Tibial nerve (tissue), 4 donors: ENCODE data around the gene ZCCHC2. TPM values are rescaled to one million over a fixed set of nuclear protein-coding genes. Genes with fewer than 3 reads are reported as not detected.

Experiments used
- DNase-seq, 2 donors: peaks; one replicate each; pipeline ENCODE4 v3.0.0-alpha.2; 2019; ENCODE audit warnings: low spot score in 2 of 2
- H3K27ac ChIP-seq, 4 donors: fragments of 200-600 bp; sonication (generic) in 3 of 4; one replicate each; pipeline ENCODE4 v1.5.1; 2017 to 2019; ENCODE audit warnings: mild to moderate bottlenecking in 1 of 4
- H3K27me3 ChIP-seq, 2 donors: fragments of 200-600 bp; sonication (generic) in 1 of 2; one replicate each; pipeline versions ENCODE4 v1.5.1 to v1.6.0; 2017 to 2019
- H3K36me3 ChIP-seq, 3 donors: fragments of 200-600 bp; sonication (generic); one replicate each; pipeline ENCODE4 v1.5.1; 2018 to 2019
- H3K4me1 ChIP-seq, 4 donors: fragments of 200-600 bp; sonication (generic) in 3 of 4; one replicate each; pipeline ENCODE4 v1.5.1; 2017 to 2019
- H3K4me3 ChIP-seq, 4 donors: fragments of 200-600 bp; sonication (generic) in 3 of 4; one replicate each; pipeline ENCODE4 v1.5.1; 2017 to 2019; ENCODE audit warnings: mild to moderate bottlenecking in 1 of 4, moderate library complexity in 1 of 4
- H3K9me3 ChIP-seq, 4 donors: fragments of 200-600 bp; sonication (generic) in 3 of 4; one replicate each; pipeline ENCODE4 v1.5.1; 2017 to 2019
- EP300 ChIP-seq, 2 donors: sonication (generic); formaldehyde crosslinking; IDR thresholded peaks; one replicate each; pipeline ENCODE4 v1.6.1; 2017; ENCODE audit warnings: antibody characterized with exemption in 2 of 2, mild to moderate bottlenecking in 1 of 2
- POLR2A ChIP-seq, 2 donors: fragments of 450-650 bp; IDR thresholded peaks; one replicate each; pipeline ENCODE4 v1.6.1; 2017; ENCODE audit warnings: antibody characterized with exemption in 2 of 2, mild to moderate bottlenecking in 2 of 2, moderate library complexity in 2 of 2
- WGBS, 2 donors: methylation state at CpG; one replicate each; pipeline ENCODE4 v1.1.5; 2018; 5-methylcytosine and 5-hydroxymethylcytosine counted together
- total RNA-seq, 4 donors: library from RNA; depleted of rRNA; stranded (reverse); fragments of >200 nt; gene quantifications; one replicate each; pipeline ENCODE4 v1.1.0, GENCODE V29; 2016
- TF ChIP-seq, protein P1 (sequence below), 5 experiments: fragments of 200-600 bp in 3 of 5; fragments of 450-650 bp in 2 of 5; sonication (generic) in 3 of 5; IDR thresholded peaks; one replicate each; pipeline ENCODE4 v1.5.1; 2016 to 2019; ENCODE audit warnings: antibody characterized with exemption in 5 of 5, mild to moderate bottlenecking in 3 of 5, moderate library complexity in 2 of 5

ZCCHC2 gene
- total RNA-seq, 4 donors from 2014 or later: 32.4 to 49.4 (median 38.4) TPM

DNA sequence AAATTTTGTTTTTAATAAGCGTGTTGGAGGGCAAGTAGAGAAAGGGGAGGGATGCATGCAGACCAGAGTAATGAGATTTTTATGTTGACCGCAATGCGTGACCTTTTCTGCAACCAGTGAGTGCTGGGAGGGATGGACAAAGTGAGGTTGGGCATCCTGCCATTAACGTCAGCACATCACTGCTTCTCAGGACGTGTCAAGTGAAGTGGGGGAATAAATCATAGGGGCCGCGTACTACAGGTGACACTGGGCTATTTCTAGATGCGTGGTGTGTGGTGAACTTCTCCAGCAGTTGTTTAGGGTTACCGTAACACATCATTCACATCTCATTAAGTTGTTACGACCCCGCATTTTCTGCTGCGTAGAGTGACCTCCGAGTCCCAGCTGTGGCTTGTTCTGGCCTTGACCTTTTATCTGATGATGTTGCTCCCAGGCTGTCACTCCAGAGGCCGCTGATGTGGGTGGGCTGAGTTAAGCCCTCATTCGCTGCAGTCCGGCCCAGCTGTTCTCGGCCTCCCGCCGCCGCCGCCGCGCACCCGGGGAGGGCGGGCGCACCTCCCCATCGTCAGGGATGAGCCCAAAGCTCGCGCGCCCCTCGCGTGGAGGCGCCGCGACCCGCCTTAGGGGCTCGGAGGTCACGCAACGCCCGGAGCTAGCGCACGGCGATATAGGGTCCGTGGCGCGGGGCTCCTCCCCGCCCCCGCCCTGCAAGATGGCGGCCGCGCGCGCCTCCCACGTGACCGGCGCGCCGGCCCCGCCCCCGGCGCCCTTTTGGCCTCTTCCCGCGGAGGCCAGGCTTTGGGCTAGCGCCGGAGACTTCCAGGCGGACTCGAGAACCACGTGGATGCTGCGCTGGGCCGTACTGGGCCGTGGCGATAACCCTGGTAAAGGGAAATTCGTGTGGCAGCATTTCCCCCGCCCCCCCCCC lies 3.5 kb downstream of the ZCCHC2 start:
- peaks cover 0 to 45% (median 27%) of the 10 kb centered on the region in 4 donors for H3K4me1 ChIP-seq

DNA sequence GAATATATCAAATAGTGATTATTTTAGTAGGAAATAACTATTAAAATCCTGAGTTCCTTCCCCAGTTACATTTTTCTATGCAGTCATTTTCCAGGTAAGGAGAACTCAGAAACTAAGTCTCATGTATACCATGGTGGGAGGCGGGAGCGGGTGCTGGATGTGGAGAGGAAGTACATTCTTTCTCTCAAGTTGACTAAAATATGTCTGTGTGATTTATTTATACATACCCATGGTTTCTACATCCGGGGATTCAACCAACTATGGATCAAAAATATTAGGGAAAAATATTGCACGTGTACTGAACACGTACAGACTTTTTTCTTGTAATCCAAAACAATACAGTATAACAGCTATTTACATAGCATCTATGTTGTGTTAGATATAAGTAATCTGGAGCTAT lies 6.8 kb downstream of the ZCCHC2 start:
- 81% methylated on average over 5 of the region's 5 CpGs for WGBS, 2 donors
- no peak for DNase-seq
- TF ChIP-seq, protein P1, sequence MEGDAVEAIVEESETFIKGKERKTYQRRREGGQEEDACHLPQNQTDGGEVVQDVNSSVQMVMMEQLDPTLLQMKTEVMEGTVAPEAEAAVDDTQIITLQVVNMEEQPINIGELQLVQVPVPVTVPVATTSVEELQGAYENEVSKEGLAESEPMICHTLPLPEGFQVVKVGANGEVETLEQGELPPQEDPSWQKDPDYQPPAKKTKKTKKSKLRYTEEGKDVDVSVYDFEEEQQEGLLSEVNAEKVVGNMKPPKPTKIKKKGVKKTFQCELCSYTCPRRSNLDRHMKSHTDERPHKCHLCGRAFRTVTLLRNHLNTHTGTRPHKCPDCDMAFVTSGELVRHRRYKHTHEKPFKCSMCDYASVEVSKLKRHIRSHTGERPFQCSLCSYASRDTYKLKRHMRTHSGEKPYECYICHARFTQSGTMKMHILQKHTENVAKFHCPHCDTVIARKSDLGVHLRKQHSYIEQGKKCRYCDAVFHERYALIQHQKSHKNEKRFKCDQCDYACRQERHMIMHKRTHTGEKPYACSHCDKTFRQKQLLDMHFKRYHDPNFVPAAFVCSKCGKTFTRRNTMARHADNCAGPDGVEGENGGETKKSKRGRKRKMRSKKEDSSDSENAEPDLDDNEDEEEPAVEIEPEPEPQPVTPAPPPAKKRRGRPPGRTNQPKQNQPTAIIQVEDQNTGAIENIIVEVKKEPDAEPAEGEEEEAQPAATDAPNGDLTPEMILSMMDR (IDR thresholded peaks at IDR 0.05): no peak
- TF ChIP-seq EP300 (IDR thresholded peaks at IDR 0.05) (no peak), POLR2A (IDR thresholded peaks at IDR 0.05) (no peak)
- Histone ChIP-seq H3K27ac (peak overlapping the region in 2 of 4 donors; percentile 6 to 61), H3K36me3 (no peaks in the 10 kb centered on the region), H3K27me3 (no peaks in the 10 kb centered on the region), H3K4me1 (peaks cover 0 to 72% (median 31%) of the 10 kb centered on the region in 4 donors), H3K9me3 (no peaks in the 10 kb centered on the region), H3K4me3 (no peak overlapping the region)

More for the DNA sequence above, 3.5 kb downstream of the ZCCHC2 start:
- Histone ChIP-seq H3K9me3 (no peaks in the 10 kb centered on the region), H3K4me3 (peak overlapping the region; percentile 75 to 94 (median 86)), H3K27ac (peak overlapping the region; percentile 94 to 99 (median 95)), H3K36me3 (no peaks in the 10 kb centered on the region), H3K27me3 (no peaks in the 10 kb centered on the region)
- TF ChIP-seq, protein P1 (IDR thresholded peaks at IDR 0.05): peak in 2 of 5 experiments; percentile 22 to 35
- TF ChIP-seq POLR2A (IDR thresholded peaks at IDR 0.05) (peak; percentile 91 to 92), EP300 (IDR thresholded peaks at IDR 0.05) (peak in 1 of 2 donors; percentile 91)
- WGBS, 2 donors: 1 to 2% methylated on average over 25 to 50 of the region's 74 CpGs
- DNase-seq: peak; percentile 58 to 75

DNA sequence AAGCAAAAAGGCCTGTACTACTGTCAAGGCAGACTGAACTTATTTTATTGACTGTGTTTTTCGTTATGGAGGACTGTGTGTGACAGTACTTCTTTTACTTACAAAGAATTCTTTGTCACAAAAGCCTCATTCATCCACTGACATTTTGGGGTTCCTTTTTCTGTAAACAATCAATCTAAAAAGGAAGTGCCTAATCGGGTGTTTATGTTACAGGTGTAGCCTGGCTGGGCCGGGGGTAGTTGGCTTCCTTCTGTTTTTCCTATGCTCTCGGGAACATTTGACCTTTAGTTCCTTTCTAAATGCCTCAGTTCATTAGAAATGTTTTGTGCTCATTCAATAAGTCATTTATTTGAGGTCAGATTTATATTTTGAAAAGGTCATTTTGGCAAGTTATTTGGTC lies 8.3 kb downstream of the ZCCHC2 start:
- no peak for DNase-seq
- peak overlapping the region in 2 of 4 donors; percentile 61 to 67 for H3K27ac ChIP-seq
- H3K9me3 ChIP-seq: no peaks in the 10 kb centered on the region
- WGBS, 2 donors: 13 to 19% methylated on average over 4 of the region's 4 CpGs
- H3K4me3 ChIP-seq: no peak overlapping the region
- H3K4me1 ChIP-seq: peaks cover 0 to 64% (median 24%) of the 10 kb centered on the region in 4 donors
- H3K36me3 ChIP-seq: no peaks in the 10 kb centered on the region
- H3K27me3 ChIP-seq: no peaks in the 10 kb centered on the region
- TF ChIP-seq POLR2A (IDR thresholded peaks at IDR 0.05) (no peak), EP300 (IDR thresholded peaks at IDR 0.05) (no peak)
- TF ChIP-seq, protein P1 (IDR thresholded peaks at IDR 0.05): no peak

DNA sequence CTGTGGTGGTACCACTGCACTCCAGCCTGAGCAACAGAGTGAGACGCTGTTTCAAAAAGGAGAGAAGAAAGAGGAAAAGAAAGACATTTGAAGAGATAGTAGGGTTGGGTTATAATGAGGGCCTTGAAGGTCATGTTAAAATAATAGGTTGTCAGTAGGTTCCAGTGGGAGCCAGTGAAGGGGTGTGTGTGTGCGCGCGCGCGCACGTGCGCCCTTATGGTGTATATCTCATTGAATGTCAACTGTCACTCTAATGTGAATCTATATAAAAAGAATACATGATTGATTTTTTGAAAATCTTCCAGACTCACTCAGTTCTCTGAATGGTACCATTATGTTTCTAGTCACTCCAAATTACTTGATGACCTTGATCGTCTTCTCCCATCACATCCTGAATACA lies 9.1 kb downstream of the ZCCHC2 start:
- 90 to 94% methylated on average over 9 of the region's 9 CpGs for WGBS, 2 donors
- TF ChIP-seq, protein P1 (IDR thresholded peaks at IDR 0.05): no peak
- TF ChIP-seq EP300 (IDR thresholded peaks at IDR 0.05) (no peak), POLR2A (IDR thresholded peaks at IDR 0.05) (no peak)
- no peak for DNase-seq
- Histone ChIP-seq H3K9me3 (no peaks in the 10 kb centered on the region), H3K27me3 (no peaks in the 10 kb centered on the region), H3K4me1 (peaks cover 0 to 65% (median 23%) of the 10 kb centered on the region in 4 donors), H3K4me3 (no peak overlapping the region), H3K36me3 (no peaks in the 10 kb centered on the region), H3K27ac (peak overlapping the region in 1 of 4 donors; percentile 67)

DNA sequence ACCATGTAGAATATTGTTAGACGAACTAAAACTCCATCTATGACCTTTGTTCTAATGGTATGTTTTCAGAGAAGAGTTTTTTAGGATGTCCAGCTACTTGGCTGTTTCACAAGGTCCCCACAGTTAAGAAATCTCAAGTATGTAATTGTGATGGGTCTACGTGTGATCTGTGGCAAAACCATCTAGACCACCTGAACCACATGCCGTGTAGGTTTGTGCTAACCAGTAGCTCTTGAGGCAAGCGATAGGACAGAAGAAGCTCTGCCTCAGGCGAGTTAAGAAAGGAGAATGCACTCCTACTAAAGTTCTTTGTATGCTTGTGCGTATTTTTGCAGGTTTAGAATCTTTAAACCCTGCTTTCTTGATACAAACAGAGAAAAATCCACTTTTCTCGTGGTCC lies 13.2 kb downstream of the ZCCHC2 start:
- no peak overlapping the region for H3K4me3 ChIP-seq
- TF ChIP-seq POLR2A (IDR thresholded peaks at IDR 0.05): no peak
- TF ChIP-seq, protein P1 (IDR thresholded peaks at IDR 0.05): no peak
- TF ChIP-seq EP300 (IDR thresholded peaks at IDR 0.05): no peak
- no peaks in the 10 kb centered on the region for H3K27me3 ChIP-seq
- WGBS, 2 donors: 92 to 93% methylated on average over 7 of the region's 7 CpGs
- DNase-seq: no peak
- no peak overlapping the region for H3K27ac ChIP-seq
- H3K9me3 ChIP-seq: no peaks in the 10 kb centered on the region
- peaks cover 0 to 9% (median 0%) of the 10 kb centered on the region in 3 donors for H3K36me3 ChIP-seq
- peaks cover 0 to 41% (median 9%) of the 10 kb centered on the region in 4 donors for H3K4me1 ChIP-seq
